Left kidney (tissue), 8 donors: Measurements from ENCODE around the gene SYNE3. TPM values are rescaled to one million over a fixed set of nuclear protein-coding genes. Genes with fewer than 3 reads are reported as not detected.
A peak's percentile ranks its signal among the peaks of the same experiment; 100 is the strongest.

Source experiments
- DNase-seq: peaks from one replicate; pipeline ENCODE4 v3.0.0-alpha.2; 2013
- long read RNA-seq, 8 donors: transcript quantifications; one replicate each; lab custom pipeline, GENCODE V29; 2026
- polyA plus RNA-seq: library from polyadenylated mRNA; unstranded; fragments of 120-200 nt; gene quantifications from one replicate; pipeline ENCODE4 v1.2.1, GENCODE V29; 2013; ENCODE audit not compliant: insufficient read length

The SYNE3 gene, protein sequence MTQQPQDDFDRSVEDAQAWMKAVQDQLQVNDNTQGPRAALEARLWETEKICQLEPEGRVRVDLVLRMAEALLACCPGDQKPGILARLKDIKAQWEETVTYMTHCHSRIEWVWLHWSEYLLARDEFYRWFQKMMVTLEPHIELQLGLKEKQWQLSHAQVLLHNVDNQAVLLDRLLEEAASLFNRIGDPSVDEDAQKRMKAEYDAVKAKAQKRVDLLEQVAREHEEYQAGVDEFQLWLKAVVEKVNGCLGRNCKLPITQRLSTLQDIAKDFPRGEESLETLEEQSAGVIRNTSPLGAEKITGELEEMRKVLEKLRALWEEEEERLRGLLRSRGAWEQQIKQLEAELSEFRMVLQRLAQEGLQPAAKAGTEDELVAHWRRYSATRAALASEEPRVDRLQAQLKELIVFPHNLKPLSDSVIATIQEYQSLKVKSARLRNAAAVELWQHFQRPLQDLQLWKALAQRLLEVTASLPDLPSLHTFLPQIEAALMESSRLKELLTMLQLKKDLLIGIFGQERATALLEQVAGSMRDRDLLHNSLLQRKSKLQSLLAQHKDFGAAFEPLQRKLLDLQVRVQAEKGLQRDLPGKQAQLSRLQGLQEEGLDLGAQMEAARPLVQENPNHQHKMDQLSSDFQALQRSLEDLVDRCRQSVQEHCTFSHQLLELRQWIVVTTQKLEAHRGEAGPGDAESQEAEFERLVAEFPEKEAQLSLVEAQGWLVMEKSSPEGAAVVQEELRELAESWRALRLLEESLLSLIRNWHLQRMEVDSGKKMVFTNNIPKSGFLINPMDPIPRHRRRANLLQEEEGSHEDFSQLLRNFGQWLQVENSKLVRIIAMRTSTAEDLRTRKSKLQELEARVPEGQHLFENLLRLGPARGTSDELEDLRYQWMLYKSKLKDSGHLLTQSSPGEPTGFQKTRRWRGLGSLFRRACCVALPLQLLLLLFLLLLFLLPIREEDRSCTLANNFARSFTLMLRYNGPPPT
- polyA plus RNA-seq = 2.5 TPM
- long read RNA-seq, donor 1 = 0 reads
- long read RNA-seq, donor 2 = 0 reads
- long read RNA-seq, donor 3 = 0 reads
- long read RNA-seq, donor 4 = 0 reads
- long read RNA-seq, donor 5 = 0 reads
- long read RNA-seq, donor 6 = 0 reads
- long read RNA-seq, donor 7 = 0 reads
- long read RNA-seq, donor 8 = 0 reads

DNA sequence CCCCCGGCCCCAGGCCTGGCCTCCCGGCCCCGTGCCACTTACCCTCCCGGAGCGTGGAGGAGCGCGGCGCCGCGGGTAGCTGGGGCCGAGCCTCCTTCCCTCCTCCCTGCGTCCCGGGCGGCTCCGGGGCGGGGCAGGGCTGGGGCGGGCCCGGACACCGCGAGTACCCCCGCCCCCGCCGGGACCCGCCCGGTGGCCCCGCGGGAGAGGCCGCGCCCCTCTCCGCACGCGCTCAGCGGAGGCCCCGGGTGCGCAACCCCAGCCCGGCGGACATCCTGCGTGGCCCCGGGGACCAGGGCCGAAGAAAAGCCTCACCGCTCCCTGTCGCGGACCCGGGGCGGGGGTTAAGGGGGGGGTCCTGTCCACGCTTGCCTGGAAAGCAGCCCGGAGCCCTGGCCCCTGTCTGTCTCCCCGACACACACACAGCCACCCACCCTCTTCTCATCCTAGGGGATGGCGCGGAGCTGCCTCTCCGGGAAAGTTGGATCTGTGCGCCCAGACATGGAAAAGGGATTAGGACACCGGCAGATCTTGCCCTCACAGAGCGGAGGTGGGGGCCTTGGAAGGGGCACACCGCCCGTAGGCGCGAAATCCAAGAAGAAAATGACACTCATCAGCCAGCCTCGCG lies at the start of gene SYNE3:
Gene SYNE3 (minus strand): TSS at position 97 of the 628 bp plus-strand sequence. CDS start 40,829 bp downstream, outside the sequence.
- no peak for DNase-seq

GRCh38 chr14:95564060-95564459 lies 47.6 kb upstream of the SYNE3 start:
- no peak for DNase-seq

DNA sequence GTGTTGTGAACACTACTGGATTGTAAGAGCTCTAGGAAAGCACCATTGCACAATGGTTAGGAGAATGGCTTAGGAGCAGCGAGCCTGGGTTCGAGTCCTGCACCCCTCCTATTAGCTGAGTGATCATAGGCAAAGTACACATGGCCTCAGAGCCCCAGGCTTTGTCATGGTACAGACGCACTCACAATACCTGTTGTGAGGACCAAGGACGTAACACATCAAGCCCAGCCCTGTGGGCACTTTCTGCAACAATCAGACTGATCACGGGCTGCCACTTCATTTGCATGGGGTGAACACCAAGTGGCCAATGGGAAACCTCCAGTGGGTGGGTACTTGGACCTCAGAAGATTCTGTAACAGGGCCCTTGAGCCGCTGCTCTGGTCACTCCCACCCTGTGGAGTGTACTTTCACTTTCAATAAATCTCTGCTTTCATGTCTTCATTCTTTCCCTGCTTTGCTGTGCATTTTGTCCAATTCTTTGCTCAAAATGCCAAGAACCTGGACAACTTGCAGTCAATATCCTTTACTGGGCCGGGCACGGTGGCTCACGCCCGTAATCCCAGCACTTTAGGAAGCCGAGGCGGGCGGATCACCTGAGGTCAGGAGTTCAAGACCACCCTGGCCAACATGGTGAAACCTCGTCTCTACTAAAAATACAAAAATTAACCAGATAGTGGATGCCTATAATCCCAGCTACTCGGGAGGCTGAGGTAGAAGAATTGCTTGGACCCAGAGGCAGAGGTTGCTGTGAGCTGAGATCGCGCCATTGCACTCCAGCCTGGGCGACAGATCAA lies 46.6 kb upstream of the SYNE3 start:
- peak; percentile 21 for DNase-seq

GRCh38 chr14:95561001-95561412 lies 44.6 kb upstream of the SYNE3 start:
- peak; percentile 88 for DNase-seq

GRCh38 chr14:95559203-95559602 lies 42.8 kb upstream of the SYNE3 start:
- no peak for DNase-seq

DNA sequence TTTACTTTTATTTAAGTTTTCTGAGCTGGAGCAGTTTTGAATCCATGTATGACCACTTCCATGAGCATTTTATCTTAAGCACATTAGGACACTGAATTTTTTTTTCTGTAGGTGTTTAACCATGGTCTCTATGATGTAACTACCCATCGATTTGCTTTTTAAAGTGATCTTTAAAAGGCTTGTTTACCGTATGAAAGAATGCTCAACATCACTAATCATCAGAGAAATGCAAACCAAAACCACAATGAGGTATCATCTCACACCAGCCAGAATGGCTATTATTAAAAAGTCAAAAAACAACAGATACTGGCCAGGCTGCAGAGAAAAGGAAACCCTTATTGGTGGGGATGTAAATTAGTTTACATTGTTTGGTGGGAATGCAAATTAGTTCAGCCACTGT lies 41.4 kb upstream of the SYNE3 start:
- DNase-seq = no peak

DNA sequence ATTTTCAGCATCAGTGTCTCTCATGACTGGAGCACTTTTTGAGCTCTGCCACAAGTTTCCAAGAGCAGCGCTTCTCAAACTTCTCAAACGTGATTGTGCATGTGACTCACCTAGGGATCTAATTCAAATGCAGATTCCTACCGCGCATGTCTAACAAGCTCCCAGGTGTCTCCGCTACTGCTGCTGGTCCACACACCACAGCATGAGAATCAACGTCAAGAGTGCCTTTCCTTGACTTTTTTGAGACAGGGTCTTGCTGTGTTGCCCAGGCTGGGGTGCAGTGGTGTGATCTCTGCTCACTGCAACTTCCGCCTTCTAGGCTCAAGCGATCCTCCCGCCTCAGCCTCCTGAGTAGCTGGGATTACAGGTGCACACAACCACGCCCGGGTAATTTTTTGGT lies 40.8 kb upstream of the SYNE3 start:
- DNase-seq = no peak

DNA sequence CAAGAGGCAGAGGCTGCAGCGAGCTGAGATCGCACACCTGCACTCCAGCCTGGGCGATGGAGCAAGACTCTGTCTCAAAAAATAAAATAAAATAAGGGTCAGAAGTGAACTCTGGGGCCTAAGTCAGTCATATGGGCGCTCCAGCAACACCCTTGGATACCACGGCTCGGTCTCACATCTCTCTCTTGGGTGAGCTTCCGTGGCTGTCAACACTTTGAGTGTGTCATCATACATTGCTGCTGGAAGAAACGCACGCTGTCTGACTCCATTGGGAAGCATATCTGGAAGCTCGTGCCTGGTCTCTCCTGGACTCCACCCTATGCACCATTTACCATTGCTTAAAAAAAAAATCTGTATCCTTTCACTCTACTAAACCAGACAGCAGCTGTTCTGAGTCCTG lies 38.6 kb upstream of the SYNE3 start:
- no peak for DNase-seq

DNA sequence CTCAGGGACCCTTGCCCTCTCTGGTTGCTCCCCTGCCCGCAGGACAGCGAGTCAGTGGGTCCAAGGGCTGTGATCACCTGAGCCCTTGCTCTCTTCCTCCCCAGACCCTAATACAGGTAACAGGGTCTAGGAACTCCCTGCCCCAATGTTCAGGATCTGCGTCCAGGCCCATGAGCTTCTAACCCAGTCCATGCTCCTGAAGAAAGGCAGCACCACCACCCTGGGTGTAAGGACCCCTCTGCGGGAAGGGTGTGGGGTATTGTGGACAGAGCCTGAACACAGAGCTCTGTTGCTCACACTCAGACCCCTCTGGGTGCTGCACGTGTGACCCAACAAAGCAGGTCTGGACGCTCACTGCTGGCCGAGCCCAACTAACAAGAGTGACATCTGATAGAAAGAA lies 36.7 kb upstream of the SYNE3 start:
- no peak for DNase-seq

DNA sequence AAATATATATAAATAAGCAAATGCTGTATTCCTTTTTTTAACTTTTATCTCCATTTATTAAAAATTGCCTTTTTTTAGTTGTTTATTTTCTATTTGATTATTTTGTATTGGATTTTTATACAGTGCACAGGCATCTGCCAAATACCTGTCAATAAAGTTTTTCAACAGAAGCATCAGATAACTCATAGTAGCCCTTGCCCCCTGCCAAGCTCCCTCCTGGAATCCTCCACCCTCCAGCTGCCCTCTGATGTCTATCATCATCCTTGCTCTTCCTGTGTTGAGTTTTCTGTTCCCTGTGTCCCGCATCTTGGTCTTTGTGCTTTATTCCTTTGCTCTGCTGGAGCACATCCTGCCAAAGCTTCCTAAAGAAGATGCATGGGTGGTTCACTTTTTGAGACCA lies 35.0 kb upstream of the SYNE3 start:
- DNase-seq = no peak

GRCh38 chr14:95549656-95550585 lies 33.5 kb upstream of the SYNE3 start:
- DNase-seq = no peak

GRCh38 chr14:95548328-95548929 lies 32.0 kb upstream of the SYNE3 start:
- DNase-seq = no peak

GRCh38 chr14:95547626-95548327 lies 31.3 kb upstream of the SYNE3 start:
- no peak for DNase-seq

DNA sequence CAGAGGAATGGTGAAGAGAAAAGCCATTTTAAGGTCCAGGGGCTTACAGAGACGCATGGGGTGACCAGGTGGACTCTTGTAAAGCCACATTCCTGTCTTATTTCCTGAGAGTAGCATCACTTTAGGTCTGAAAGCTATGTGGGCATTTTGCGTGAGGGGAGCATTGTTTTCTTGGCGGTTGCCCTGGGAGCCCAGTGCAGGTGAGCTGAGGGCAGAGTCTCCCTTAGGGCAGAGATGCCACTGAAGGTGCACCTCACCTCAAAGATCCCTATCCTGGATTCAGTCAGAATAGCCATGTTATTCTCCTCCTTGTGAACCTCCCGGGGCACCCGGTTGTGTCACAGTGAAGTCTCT lies 30.8 kb upstream of the SYNE3 start:
- DNase-seq = no peak

DNA sequence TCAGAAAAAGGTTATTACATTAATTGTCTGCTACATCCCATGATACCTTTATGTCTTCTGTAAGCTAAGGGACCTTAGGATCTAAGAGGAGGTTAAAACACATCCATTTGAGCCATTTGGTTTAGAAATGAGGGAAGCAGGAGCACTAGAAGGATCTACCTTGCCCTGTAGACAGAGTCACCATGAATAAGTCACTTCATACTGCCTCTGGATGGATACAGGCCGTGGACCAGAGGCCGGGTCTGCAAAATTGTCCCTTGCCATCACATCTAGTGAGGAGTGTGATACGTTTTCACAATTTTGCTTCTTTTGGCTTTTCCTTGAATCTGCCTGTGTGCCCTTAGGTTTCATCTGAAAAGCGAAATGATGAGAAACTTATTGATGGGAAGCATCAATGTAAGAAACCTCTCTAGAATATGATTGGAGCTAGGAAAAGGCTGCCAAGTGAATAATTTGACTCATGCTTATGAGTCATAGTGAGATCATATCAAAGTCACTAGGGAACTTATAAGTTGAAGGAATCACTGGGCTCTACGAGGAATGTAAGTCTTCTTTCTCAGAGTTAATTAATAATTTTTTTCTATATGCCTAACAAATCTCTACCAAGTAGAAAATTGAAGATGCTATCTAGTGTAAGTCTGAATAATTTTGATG lies 29.2 kb upstream of the SYNE3 start:
- DNase-seq = no peak

- DNase-seq = no peak
Measured at GRCh38 chr14:95544588-95544987, 28.1 kb upstream of the SYNE3 start.

GRCh38 chr14:95543021-95543420 lies 26.6 kb upstream of the SYNE3 start:
- DNase-seq = no peak
